MM.1S (cell line): ENCODE measurements around the gene ADAMTS2.

Source experiments
- DNase-seq: peaks from one replicate; pipeline ENCODE4 v3.0.0-alpha.2; 2015
- H2AFZ ChIP-seq: fragments of 300-600 bp; sonication (generic); 2 replicates; pipeline ENCODE4 v1.6.0; 2016; ENCODE audit warnings: antibody characterized with exemption, low read length
- H3F3A ChIP-seq: fragments of 300-600 bp; sonication (generic); 2 replicates; pipeline ENCODE4 v1.6.1; 2016; ENCODE audit warnings: mild to moderate bottlenecking, antibody characterized with exemption, low read length, moderate library complexity, mixed read lengths; ENCODE audit not compliant: insufficient read depth
- H3K27ac ChIP-seq: fragments of 300-600 bp; sonication (generic); 2 replicates; pipeline ENCODE4 v1.5.1; 2016; ENCODE audit warnings: mild to moderate bottlenecking, low read length
- H3K27me3 ChIP-seq: fragments of 300-600 bp; sonication (generic); replicated peaks from 2 replicates; pipeline ENCODE4 v1.6.0; 2016; ENCODE audit warnings: low read length; ENCODE audit not compliant: insufficient read depth
- H3K36me3 ChIP-seq: fragments of 300-600 bp; sonication (generic); replicated peaks from 2 replicates; pipeline ENCODE4 v1.6.1; 2016; ENCODE audit warnings: mild to moderate bottlenecking, low read length, mixed read lengths; ENCODE audit not compliant: insufficient read depth
- H3K4me1 ChIP-seq: fragments of 300-600 bp; sonication (generic); 2 replicates; pipeline ENCODE4 v1.6.1; 2016; ENCODE audit warnings: low read length, mixed read lengths
- H3K4me2 ChIP-seq: fragments of 300-600 bp; sonication (generic); 2 replicates; pipeline ENCODE4 v1.6.0; 2016; ENCODE audit warnings: low read depth, low read length
- H3K4me3 ChIP-seq: fragments of 300-600 bp; sonication (generic); 2 replicates; pipeline ENCODE4 v1.5.1; 2016; ENCODE audit warnings: low read length, mixed read lengths
- H3K79me2 ChIP-seq: fragments of 300-600 bp; sonication (generic); 2 replicates; pipeline ENCODE4 v1.6.1; 2016; ENCODE audit warnings: mixed run types, low read length, mixed read lengths
- H3K9ac ChIP-seq: fragments of 300-600 bp; sonication (generic); 2 replicates; pipeline ENCODE4 v1.6.1; 2016; ENCODE audit warnings: low read length, mixed read lengths
- H3K9me2 ChIP-seq: fragments of 300-600 bp; sonication (generic); replicated peaks from 2 replicates; pipeline ENCODE4 v1.6.1; 2016; ENCODE audit warnings: mild to moderate bottlenecking, low read length, mixed read lengths; ENCODE audit not compliant: insufficient read depth
- H3K9me3 ChIP-seq: fragments of 300-600 bp; sonication (generic); replicated peaks from 2 replicates; pipeline ENCODE4 v1.6.1; 2016; ENCODE audit warnings: mild to moderate bottlenecking, low read length, mixed read lengths; ENCODE audit not compliant: insufficient read depth
- H4K20me1 ChIP-seq: fragments of 300-600 bp; sonication (generic); 2 replicates; pipeline ENCODE4 v1.6.1; 2016; ENCODE audit warnings: mild to moderate bottlenecking, low read length, moderate library complexity, mixed read lengths; ENCODE audit not compliant: insufficient read depth
- EZH2 ChIP-seq: fragments of 300-600 bp; sonication (generic); optimal IDR thresholded peaks from 2 replicates; pipeline ENCODE3; 2017; ENCODE audit warnings: low read depth, mild to moderate bottlenecking, antibody characterized with exemption, low read length, mixed read lengths
- EZH2phosphoT487 ChIP-seq: fragments of 300-600 bp; sonication (generic); IDR thresholded peaks from 2 replicates; pipeline ENCODE4 v1.6.1; 2018; ENCODE audit warnings: antibody characterized with exemption, low read length
- TF ChIP-seq, protein P1 (sequence below): fragments of 300-600 bp; sonication (generic); IDR thresholded peaks from 2 replicates; pipeline ENCODE4 v1.5.1; 2016; ENCODE audit warnings: antibody characterized with exemption, low read length, mixed read lengths

Gene ADAMTS2

DNA sequence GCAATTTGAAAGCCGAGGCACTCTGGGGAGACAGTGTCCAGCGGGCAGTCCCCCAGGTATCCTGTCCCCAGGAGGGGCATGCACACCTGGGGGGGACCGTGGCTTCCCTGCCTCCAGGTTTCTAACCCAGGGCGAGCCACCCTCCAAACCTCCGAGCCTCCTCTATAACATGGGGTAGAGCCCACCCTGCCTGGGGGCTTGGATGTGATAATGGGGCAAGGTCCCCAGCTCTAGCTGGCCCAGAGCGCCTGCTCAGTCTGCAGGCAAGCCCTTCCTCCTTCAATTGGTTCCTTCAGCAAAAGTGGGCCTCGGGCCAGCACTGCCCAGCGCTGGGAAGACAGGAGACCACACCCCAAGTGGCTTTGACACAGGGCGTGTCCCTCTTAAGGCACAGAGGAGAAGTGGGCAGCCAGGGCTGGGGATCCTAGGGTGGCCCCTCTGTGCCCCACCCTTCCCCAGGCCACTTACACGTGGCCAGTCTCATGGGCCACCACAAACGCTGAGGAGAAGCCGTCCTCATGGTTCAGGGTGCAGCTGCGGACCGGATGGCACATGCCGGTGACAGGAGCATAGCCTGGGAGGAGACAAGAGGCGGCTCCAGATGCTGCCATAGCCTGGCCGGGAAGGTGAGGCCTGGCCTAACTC, 190.8 kb downstream of the ADAMTS2 start:
- Histone ChIP-seq H3K9ac (peak overlapping the region; percentile 22; the same call in 1 of the 2 replicates), H3K36me3 (no peaks in the 10 kb centered on the region), H4K20me1 (no peaks in the 10 kb centered on the region), H3F3A (no peaks in the 10 kb centered on the region), H2AFZ (no peak overlapping the region), H3K9me2 (no peaks in the 10 kb centered on the region), H3K27ac (peak overlapping the region; percentile 65; the same call in 1 of the 2 replicates), H3K4me1 (peaks cover 16% of the 10 kb centered on the region), H3K27me3 (peaks cover 9% of the 10 kb centered on the region; the same call in 1 of the 2 replicates), H3K79me2 (no peaks in the 10 kb centered on the region), H3K4me3 (no peak overlapping the region), H3K9me3 (no peaks in the 10 kb centered on the region), H3K4me2 (no peak overlapping the region)
- no peak for TF ChIP-seq EZH2phosphoT487
- no peak for TF ChIP-seq EZH2
- TF ChIP-seq, protein P1, sequence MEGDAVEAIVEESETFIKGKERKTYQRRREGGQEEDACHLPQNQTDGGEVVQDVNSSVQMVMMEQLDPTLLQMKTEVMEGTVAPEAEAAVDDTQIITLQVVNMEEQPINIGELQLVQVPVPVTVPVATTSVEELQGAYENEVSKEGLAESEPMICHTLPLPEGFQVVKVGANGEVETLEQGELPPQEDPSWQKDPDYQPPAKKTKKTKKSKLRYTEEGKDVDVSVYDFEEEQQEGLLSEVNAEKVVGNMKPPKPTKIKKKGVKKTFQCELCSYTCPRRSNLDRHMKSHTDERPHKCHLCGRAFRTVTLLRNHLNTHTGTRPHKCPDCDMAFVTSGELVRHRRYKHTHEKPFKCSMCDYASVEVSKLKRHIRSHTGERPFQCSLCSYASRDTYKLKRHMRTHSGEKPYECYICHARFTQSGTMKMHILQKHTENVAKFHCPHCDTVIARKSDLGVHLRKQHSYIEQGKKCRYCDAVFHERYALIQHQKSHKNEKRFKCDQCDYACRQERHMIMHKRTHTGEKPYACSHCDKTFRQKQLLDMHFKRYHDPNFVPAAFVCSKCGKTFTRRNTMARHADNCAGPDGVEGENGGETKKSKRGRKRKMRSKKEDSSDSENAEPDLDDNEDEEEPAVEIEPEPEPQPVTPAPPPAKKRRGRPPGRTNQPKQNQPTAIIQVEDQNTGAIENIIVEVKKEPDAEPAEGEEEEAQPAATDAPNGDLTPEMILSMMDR: no peak
- no peak for DNase-seq

DNA sequence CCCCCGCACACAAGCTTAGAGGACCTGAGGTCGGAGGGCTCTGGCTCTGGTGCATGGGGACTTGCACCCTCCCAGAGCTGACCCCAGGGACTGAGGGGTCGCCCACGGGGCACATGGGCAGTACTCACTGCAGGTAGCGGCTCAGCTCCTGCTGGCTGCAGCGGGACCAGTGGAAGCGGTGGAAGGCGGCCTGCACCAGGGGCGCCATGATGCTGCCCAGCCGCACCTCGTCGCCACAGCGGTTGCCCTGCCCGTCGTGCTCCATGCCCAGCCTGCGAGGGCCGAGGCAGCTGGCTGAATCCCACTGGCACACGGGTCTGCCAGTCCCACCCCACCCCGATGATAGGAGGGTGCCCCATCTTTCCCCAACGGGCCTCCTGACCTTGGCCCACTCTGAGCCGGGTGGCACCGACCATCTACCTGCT, 191.3 kb downstream of the ADAMTS2 start:
- H3K79me2 ChIP-seq: no peaks in the 10 kb centered on the region
- H3F3A ChIP-seq: no peaks in the 10 kb centered on the region
- H4K20me1 ChIP-seq: no peaks in the 10 kb centered on the region
- no peak overlapping the region for H3K4me3 ChIP-seq
- H2AFZ ChIP-seq: no peak overlapping the region
- peaks cover 13% of the 10 kb centered on the region; the same call in 1 of the 2 replicates for H3K27me3 ChIP-seq
- H3K9ac ChIP-seq: no peak overlapping the region
- no peak overlapping the region for H3K4me2 ChIP-seq
- DNase-seq: no peak
- H3K36me3 ChIP-seq: no peaks in the 10 kb centered on the region
- peaks cover 16% of the 10 kb centered on the region for H3K4me1 ChIP-seq
- no peak overlapping the region for H3K27ac ChIP-seq
- TF ChIP-seq EZH2: no peak
- TF ChIP-seq, protein P1: no peak
- TF ChIP-seq EZH2phosphoT487: no peak
- H3K9me3 ChIP-seq: no peaks in the 10 kb centered on the region
- H3K9me2 ChIP-seq: no peaks in the 10 kb centered on the region

DNA sequence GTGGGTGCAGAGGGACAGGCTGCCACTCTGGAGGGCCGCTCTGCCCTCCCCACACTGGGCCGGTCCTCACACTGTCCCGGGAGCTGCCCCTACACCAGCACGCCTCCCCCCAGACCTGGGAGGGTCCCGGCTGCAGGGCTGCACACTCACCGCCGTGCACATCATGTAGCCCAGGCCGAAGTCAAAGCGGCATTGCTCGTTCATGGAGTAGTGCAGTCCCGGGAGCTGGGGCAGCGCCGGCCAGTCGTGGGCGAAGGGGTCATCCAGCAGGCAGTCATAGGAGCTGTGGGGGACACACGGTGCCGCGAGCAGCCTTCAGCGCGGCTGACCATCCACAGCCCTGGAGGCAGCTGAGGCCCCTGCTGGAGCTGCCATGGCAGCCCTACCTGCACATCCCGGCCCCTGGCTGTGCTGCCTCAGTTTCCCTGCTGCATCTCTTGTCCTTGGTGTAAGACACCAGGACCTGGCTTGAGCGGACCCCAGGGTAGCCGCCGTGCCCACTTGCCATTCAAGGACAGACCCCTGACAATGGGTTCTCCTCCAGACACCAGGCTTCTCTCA, 191.8 kb downstream of the ADAMTS2 start:
- Histone ChIP-seq H2AFZ (no peak overlapping the region), H3K4me1 (peaks cover 16% of the 10 kb centered on the region), H3K9me2 (no peaks in the 10 kb centered on the region), H3K4me2 (no peak overlapping the region), H3K27me3 (peaks cover 15% of the 10 kb centered on the region), H4K20me1 (no peaks in the 10 kb centered on the region), H3K9ac (no peak overlapping the region), H3K27ac (no peak overlapping the region), H3F3A (no peaks in the 10 kb centered on the region), H3K4me3 (no peak overlapping the region), H3K36me3 (no peaks in the 10 kb centered on the region), H3K79me2 (no peaks in the 10 kb centered on the region), H3K9me3 (no peaks in the 10 kb centered on the region)
- no peak for TF ChIP-seq EZH2
- TF ChIP-seq, protein P1: no peak
- TF ChIP-seq EZH2phosphoT487: no peak
- no peak for DNase-seq
